ENCODE data around the gene LAMA3.

The LAMA3 gene

GRCh38 chr18:23761941-23762340 is 72.7 kb downstream of the LAMA3 start:
- Histone ChIP-seq H3K9ac (ENCODE audit: low read depth, low read length) (no peak overlapping the region), H3K79me2 (ENCODE audit: insufficient read depth, low read length) (no peaks in the 10 kb centered on the region), H3K4me1 (ENCODE audit: insufficient read depth, low read length) (no peaks in the 10 kb centered on the region), H3K4me3 (ENCODE audit: low read depth in 1 of 2, low read length in 2 of 2) (no peak overlapping the region), H3K9me3 (ENCODE audit: insufficient read depth, low read length, severe bottlenecking) (no peaks in the 10 kb centered on the region), H2AFZ (ENCODE audit: low read depth, low read length) (no peak overlapping the region), H3K27me3 (ENCODE audit: insufficient read depth, low read length, poor library complexity) (peaks cover 4% of the 10 kb centered on the region), H3K4me2 (ENCODE audit: insufficient read depth, low read length) (no peak overlapping the region), H3K27ac (ENCODE audit: low read length) (no peak overlapping the region), H4K20me1 (ENCODE audit: insufficient read depth, low read length) (no peaks in the 10 kb centered on the region), H3K36me3 (ENCODE audit: insufficient read depth, low read length) (no peaks in the 10 kb centered on the region)
- no peak for DNase-seq
- ATAC-seq (ENCODE audit: insufficient read depth, low read depth): no peak
- TF ChIP-seq, protein P1, sequence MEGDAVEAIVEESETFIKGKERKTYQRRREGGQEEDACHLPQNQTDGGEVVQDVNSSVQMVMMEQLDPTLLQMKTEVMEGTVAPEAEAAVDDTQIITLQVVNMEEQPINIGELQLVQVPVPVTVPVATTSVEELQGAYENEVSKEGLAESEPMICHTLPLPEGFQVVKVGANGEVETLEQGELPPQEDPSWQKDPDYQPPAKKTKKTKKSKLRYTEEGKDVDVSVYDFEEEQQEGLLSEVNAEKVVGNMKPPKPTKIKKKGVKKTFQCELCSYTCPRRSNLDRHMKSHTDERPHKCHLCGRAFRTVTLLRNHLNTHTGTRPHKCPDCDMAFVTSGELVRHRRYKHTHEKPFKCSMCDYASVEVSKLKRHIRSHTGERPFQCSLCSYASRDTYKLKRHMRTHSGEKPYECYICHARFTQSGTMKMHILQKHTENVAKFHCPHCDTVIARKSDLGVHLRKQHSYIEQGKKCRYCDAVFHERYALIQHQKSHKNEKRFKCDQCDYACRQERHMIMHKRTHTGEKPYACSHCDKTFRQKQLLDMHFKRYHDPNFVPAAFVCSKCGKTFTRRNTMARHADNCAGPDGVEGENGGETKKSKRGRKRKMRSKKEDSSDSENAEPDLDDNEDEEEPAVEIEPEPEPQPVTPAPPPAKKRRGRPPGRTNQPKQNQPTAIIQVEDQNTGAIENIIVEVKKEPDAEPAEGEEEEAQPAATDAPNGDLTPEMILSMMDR (IDR thresholded peaks at IDR 0.05; ENCODE audit: borderline replicate concordance, extremely low read depth, low read length, poor library complexity, severe bottlenecking): no peak
- TF ChIP-seq EZH2 (IDR thresholded peaks at IDR 0.05; ENCODE audit: borderline replicate concordance, low read depth, low read length, severe bottlenecking): no peak

DNA sequence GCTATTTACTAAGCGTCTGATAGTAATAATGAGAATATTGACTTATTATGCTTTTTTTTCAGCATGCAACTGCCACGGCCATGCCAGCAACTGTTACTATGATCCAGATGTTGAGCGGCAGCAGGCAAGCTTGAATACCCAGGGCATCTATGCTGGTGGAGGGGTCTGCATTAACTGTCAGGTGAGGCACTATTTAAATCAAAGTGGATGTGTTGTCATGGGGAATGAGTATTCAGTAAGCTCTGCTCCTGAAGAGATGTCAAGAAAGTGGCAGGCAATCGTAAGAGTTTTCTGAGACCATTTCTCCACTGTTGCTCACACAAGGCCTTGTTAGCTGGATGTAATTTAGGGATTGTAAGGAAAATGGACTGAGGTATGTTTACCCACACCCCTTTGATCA is 74.1 kb downstream of the LAMA3 start:
- no peak overlapping the region for H3K27ac ChIP-seq (ENCODE audit: low read length)
- no peaks in the 10 kb centered on the region for H3K36me3 ChIP-seq (ENCODE audit: insufficient read depth, low read length)
- H3K27me3 ChIP-seq (ENCODE audit: insufficient read depth, low read length, poor library complexity): peaks cover 4% of the 10 kb centered on the region
- no peaks in the 10 kb centered on the region for H4K20me1 ChIP-seq (ENCODE audit: insufficient read depth, low read length)
- ATAC-seq (ENCODE audit: insufficient read depth, low read depth) (no peak), DNase-seq (no peak)
- no peak overlapping the region for H2AFZ ChIP-seq (ENCODE audit: low read depth, low read length)
- no peaks in the 10 kb centered on the region for H3K79me2 ChIP-seq (ENCODE audit: insufficient read depth, low read length)
- H3K4me2 ChIP-seq (ENCODE audit: insufficient read depth, low read length): no peak overlapping the region
- no peaks in the 10 kb centered on the region for H3K9me3 ChIP-seq (ENCODE audit: insufficient read depth, low read length, severe bottlenecking)
- TF ChIP-seq EZH2 (IDR thresholded peaks at IDR 0.05; ENCODE audit: borderline replicate concordance, low read depth, low read length, severe bottlenecking): no peak
- TF ChIP-seq, protein P1 (IDR thresholded peaks at IDR 0.05; ENCODE audit: borderline replicate concordance, extremely low read depth, low read length, poor library complexity, severe bottlenecking): no peak
- no peaks in the 10 kb centered on the region for H3K4me1 ChIP-seq (ENCODE audit: insufficient read depth, low read length)
- no peak overlapping the region for H3K9ac ChIP-seq (ENCODE audit: low read depth, low read length)
- H3K4me3 ChIP-seq (ENCODE audit: low read depth in 1 of 2, low read length in 2 of 2): no peak overlapping the region

- Histone ChIP-seq H3K79me2 (ENCODE audit: insufficient read depth, low read length) (no peaks in the 10 kb centered on the region), H4K20me1 (ENCODE audit: insufficient read depth, low read length) (no peaks in the 10 kb centered on the region), H3K4me3 (ENCODE audit: low read depth in 1 of 2, low read length in 2 of 2) (no peak overlapping the region), H3K27ac (ENCODE audit: low read length) (no peak overlapping the region), H3K27me3 (ENCODE audit: insufficient read depth, low read length, poor library complexity) (no peaks in the 10 kb centered on the region), H3K4me1 (ENCODE audit: insufficient read depth, low read length) (no peaks in the 10 kb centered on the region), H3K36me3 (ENCODE audit: insufficient read depth, low read length) (no peaks in the 10 kb centered on the region), H3K4me2 (ENCODE audit: insufficient read depth, low read length) (no peak overlapping the region), H3K9me3 (ENCODE audit: insufficient read depth, low read length, severe bottlenecking) (no peaks in the 10 kb centered on the region), H2AFZ (ENCODE audit: low read depth, low read length) (no peak overlapping the region), H3K9ac (ENCODE audit: low read depth, low read length) (no peak overlapping the region)
- TF ChIP-seq, protein P1 (IDR thresholded peaks at IDR 0.05; ENCODE audit: borderline replicate concordance, extremely low read depth, low read length, poor library complexity, severe bottlenecking): no peak
- TF ChIP-seq EZH2 (IDR thresholded peaks at IDR 0.05; ENCODE audit: borderline replicate concordance, low read depth, low read length, severe bottlenecking): no peak
- ATAC-seq (ENCODE audit: insufficient read depth, low read depth): no peak
- DNase-seq: no peak
Observed at GRCh38 chr18:23765931-23766330, 76.7 kb downstream of the LAMA3 start.

Measured in DND-41 (cell line).